ENCODE data around the gene PLEKHG7.

The PLEKHG7 gene

GRCh38 chr12:92810370-92810769 is 107.6 kb downstream of the PLEKHG7 start:
- no peak overlapping the region for H3K9ac ChIP-seq (ENCODE audit: low read length)
- peak overlapping the region; percentile 15 for H3K4me3 ChIP-seq (ENCODE audit: insufficient read depth, low read length, poor library complexity, severe bottlenecking)
- H3K4me2 ChIP-seq (ENCODE audit: low read depth, low read length, poor library complexity, severe bottlenecking): peak overlapping the region; percentile 53
- peaks cover 6% of the 10 kb centered on the region; the same call in 1 of the 2 replicates for H3F3A ChIP-seq (ENCODE audit: insufficient read depth)
- H3K9me2 ChIP-seq (replicated peaks; ENCODE audit: insufficient read depth, low read length): no peaks in the 10 kb centered on the region
- no peaks in the 10 kb centered on the region for H3K27me3 ChIP-seq (ENCODE audit: low read length)
- H3K36me3 ChIP-seq (ENCODE audit: low read length): peaks cover 20% of the 10 kb centered on the region; the same call in 1 of the 2 replicates
- TF ChIP-seq, protein P1, sequence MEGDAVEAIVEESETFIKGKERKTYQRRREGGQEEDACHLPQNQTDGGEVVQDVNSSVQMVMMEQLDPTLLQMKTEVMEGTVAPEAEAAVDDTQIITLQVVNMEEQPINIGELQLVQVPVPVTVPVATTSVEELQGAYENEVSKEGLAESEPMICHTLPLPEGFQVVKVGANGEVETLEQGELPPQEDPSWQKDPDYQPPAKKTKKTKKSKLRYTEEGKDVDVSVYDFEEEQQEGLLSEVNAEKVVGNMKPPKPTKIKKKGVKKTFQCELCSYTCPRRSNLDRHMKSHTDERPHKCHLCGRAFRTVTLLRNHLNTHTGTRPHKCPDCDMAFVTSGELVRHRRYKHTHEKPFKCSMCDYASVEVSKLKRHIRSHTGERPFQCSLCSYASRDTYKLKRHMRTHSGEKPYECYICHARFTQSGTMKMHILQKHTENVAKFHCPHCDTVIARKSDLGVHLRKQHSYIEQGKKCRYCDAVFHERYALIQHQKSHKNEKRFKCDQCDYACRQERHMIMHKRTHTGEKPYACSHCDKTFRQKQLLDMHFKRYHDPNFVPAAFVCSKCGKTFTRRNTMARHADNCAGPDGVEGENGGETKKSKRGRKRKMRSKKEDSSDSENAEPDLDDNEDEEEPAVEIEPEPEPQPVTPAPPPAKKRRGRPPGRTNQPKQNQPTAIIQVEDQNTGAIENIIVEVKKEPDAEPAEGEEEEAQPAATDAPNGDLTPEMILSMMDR (IDR thresholded peaks at IDR 0.05; ENCODE audit: insufficient read depth, low read length, poor library complexity, severe bottlenecking): no peak
- H3K9me3 ChIP-seq (ENCODE audit: insufficient read depth, low read length): no peaks in the 10 kb centered on the region
- H3K79me2 ChIP-seq (ENCODE audit: insufficient read depth, low read length): no peaks in the 10 kb centered on the region
- H2AFZ ChIP-seq (ENCODE audit: low read depth, low read length, severe bottlenecking): no peak overlapping the region
- peak overlapping the region; percentile 63; the same call in 1 of the 2 replicates for H3K27ac ChIP-seq (ENCODE audit: low read depth, low read length)
- H4K20me1 ChIP-seq (ENCODE audit: low read depth, low read length): no peaks in the 10 kb centered on the region

GRCh38 chr12:92814584-92814983 is 111.8 kb downstream of the PLEKHG7 start:
- Histone ChIP-seq H3F3A (ENCODE audit: insufficient read depth) (peaks cover 8% of the 10 kb centered on the region; the same call in 1 of the 2 replicates), H3K27ac (ENCODE audit: low read depth, low read length) (no peak overlapping the region), H3K27me3 (ENCODE audit: low read length) (no peaks in the 10 kb centered on the region)

GRCh38 chr12:92821142-92821541 is 118.4 kb downstream of the PLEKHG7 start:
- no peaks in the 10 kb centered on the region for H3K9me2 ChIP-seq (replicated peaks; ENCODE audit: insufficient read depth, low read length)
- no peak overlapping the region for H2AFZ ChIP-seq (ENCODE audit: low read depth, low read length, severe bottlenecking)
- H3K79me2 ChIP-seq (ENCODE audit: insufficient read depth, low read length): no peaks in the 10 kb centered on the region
- H3F3A ChIP-seq (ENCODE audit: insufficient read depth): 0 out of 2 replicates have a peak, but pooled peaks cover 2% of the 10 kb centered on the region
- H3K9me3 ChIP-seq (ENCODE audit: insufficient read depth, low read length): no peaks in the 10 kb centered on the region
- TF ChIP-seq EZH2phosphoT487 (conservative IDR thresholded peaks at IDR 0.05; ENCODE audit: low read length): no peak
- TF ChIP-seq, protein P1 (IDR thresholded peaks at IDR 0.05; ENCODE audit: insufficient read depth, low read length, poor library complexity, severe bottlenecking): no peak
- H3K9ac ChIP-seq (ENCODE audit: low read length): no peak overlapping the region
- no peak overlapping the region for H3K27ac ChIP-seq (ENCODE audit: low read depth, low read length)
- no peak overlapping the region for H3K4me3 ChIP-seq (ENCODE audit: insufficient read depth, low read length, poor library complexity, severe bottlenecking)
- H3K4me2 ChIP-seq (ENCODE audit: low read depth, low read length, poor library complexity, severe bottlenecking): no peak overlapping the region
- H3K27me3 ChIP-seq (ENCODE audit: low read length): no peaks in the 10 kb centered on the region
- H4K20me1 ChIP-seq (ENCODE audit: low read depth, low read length): no peaks in the 10 kb centered on the region
- peaks cover 9% of the 10 kb centered on the region; the same call in 1 of the 2 replicates for H3K36me3 ChIP-seq (ENCODE audit: low read length)

More at GRCh38 chr12:92814584-92814983, 111.8 kb downstream of the PLEKHG7 start:
- no peaks in the 10 kb centered on the region for H4K20me1 ChIP-seq (ENCODE audit: low read depth, low read length)
- H3K9ac ChIP-seq (ENCODE audit: low read length): no peak overlapping the region
- H2AFZ ChIP-seq (ENCODE audit: low read depth, low read length, severe bottlenecking): no peak overlapping the region
- TF ChIP-seq, protein P1 (IDR thresholded peaks at IDR 0.05; ENCODE audit: insufficient read depth, low read length, poor library complexity, severe bottlenecking): no peak
- no peak for TF ChIP-seq EZH2phosphoT487 (conservative IDR thresholded peaks at IDR 0.05; ENCODE audit: low read length)
- H3K9me2 ChIP-seq (replicated peaks; ENCODE audit: insufficient read depth, low read length): no peaks in the 10 kb centered on the region
- no peaks in the 10 kb centered on the region for H3K79me2 ChIP-seq (ENCODE audit: insufficient read depth, low read length)
- H3K36me3 ChIP-seq (ENCODE audit: low read length): peaks cover 20% of the 10 kb centered on the region; the same call in 1 of the 2 replicates
- H3K4me2 ChIP-seq (ENCODE audit: low read depth, low read length, poor library complexity, severe bottlenecking): no peak overlapping the region
- no peaks in the 10 kb centered on the region for H3K9me3 ChIP-seq (ENCODE audit: insufficient read depth, low read length)
- no peak overlapping the region for H3K4me3 ChIP-seq (ENCODE audit: insufficient read depth, low read length, poor library complexity, severe bottlenecking)

Data from SU-DHL-6 (cell line).